HCT116 (cell line): Measurements from ENCODE around the gene CCL14. TPM values are rescaled to one million over a fixed set of nuclear protein-coding genes. Genes with fewer than 3 reads are reported as not detected.

Experiments
- ATAC-seq: fragments of 200-7000 bp; cut with Tn5 transposase; 2 replicates; pipeline ENCODE4 v1.9.1; 2020; ENCODE audit warnings: mild to moderate bottlenecking, moderate library complexity
- BruUV-seq: library from RNA; stranded (reverse); fragments of 400-500 nt; replicated peaks from 2 replicates; lab custom pipeline; 2021; lab: Mats Ljungman, UMichigan
- CTCF ChIA-PET: fragments of 300-600 bp; sonication (Branson Sonifier 250); formaldehyde crosslinking; loops from one replicate; lab custom pipeline; 2021; ENCODE audit warnings: antibody characterized with exemption; lab: Charles Lee
- POLR2A ChIA-PET: fragments of 300-600, 350-600 bp; sonication (Branson Sonifier 250); formaldehyde crosslinking; loops from one replicate; lab custom pipeline; 2021; ENCODE audit warnings: antibody characterized with exemption; lab: Charles Lee
- RAD21 ChIA-PET, 2 experiments: fragments of 300-600 bp; sonication (Branson Sonifier 250); formaldehyde crosslinking; loops; one replicate each; lab custom pipeline; 2023; ENCODE audit warnings: low total read pairs in 2 of 2; ENCODE audit not compliant: uncharacterized antibody in 2 of 2, unreplicated experiment in 2 of 2, low non-redundant PET in 1 of 2; lab: Charles Lee
- DNase-seq: peaks from one replicate; pipeline ENCODE4 v3.0.0-alpha.2; 2010; ENCODE audit warnings: low read depth, low spot score
- H2AFZ ChIP-seq: fragments of 200-600 bp; shearing (Covaris generic), sonication (generic); 2 replicates; pipeline ENCODE4 v1.6.1; 2017; ENCODE audit warnings: low read depth, mixed run types, mixed read lengths, antibody characterized with exemption, low read length; ENCODE audit not compliant: poor library complexity, severe bottlenecking
- H3K27ac ChIP-seq: 2 replicates; pipeline ENCODE4 v1.5.1; 2012; ENCODE audit warnings: low read depth, low read length
- H3K27me3 ChIP-seq: fragments of 200-600 bp; sonication (generic); 2 replicates; pipeline ENCODE4 v1.6.1; 2016; ENCODE audit warnings: mixed run types, low read length, mixed read lengths; ENCODE audit not compliant: insufficient read depth
- H3K36me3 ChIP-seq, 2 experiments: fragments of 200-500 bp in 1 of 2; fragments of 200-600 bp in 1 of 2; sonication (Bioruptor generic) in 1 of 2; sonication (generic) in 1 of 2; 2 replicates each; pipeline versions ENCODE4 v1.5.1 to v1.6.1; 2014 to 2016; ENCODE audit warnings: low read length in 2 of 2, inconsistent platforms in 1 of 2, mixed read lengths in 1 of 2, mixed run types in 1 of 2; ENCODE audit not compliant: insufficient read depth in 2 of 2, control insufficient read depth in 1 of 2
- H3K4me1 ChIP-seq, 2 experiments: fragments of 200-600 bp in 1 of 2; sonication (generic) in 1 of 2; 2 replicates each; pipeline versions ENCODE4 v1.5.1 to v1.6.1; 2012 to 2017; ENCODE audit warnings: low read length in 2 of 2, inconsistent platforms in 1 of 2, mild to moderate bottlenecking in 1 of 2, mixed read lengths in 1 of 2, mixed run types in 1 of 2, moderate library complexity in 1 of 2; ENCODE audit not compliant: insufficient read depth in 2 of 2, control insufficient read depth in 1 of 2
- H3K4me2 ChIP-seq: fragments of 200-600 bp; sonication (generic); 2 replicates; pipeline ENCODE4 v1.6.1; 2017; ENCODE audit warnings: mixed run types, low read length, mixed read lengths
- H3K4me3 ChIP-seq, 2 experiments: fragments of 200-600 bp in 1 of 2; sonication (generic) in 1 of 2; replicated peaks in 1 of 2; 2 replicates each; pipeline ENCODE4 v1.5.1; 2011 to 2016; ENCODE audit warnings: low read length in 2 of 2, control low read depth in 1 of 2, low read depth in 1 of 2, mild to moderate bottlenecking in 1 of 2, mixed read lengths in 1 of 2, mixed run types in 1 of 2
- H3K79me2 ChIP-seq: fragments of 200-600 bp; sonication (generic); 2 replicates; pipeline ENCODE4 v1.6.1; 2017; ENCODE audit warnings: mild to moderate bottlenecking, mixed run types, low read length, moderate library complexity, mixed read lengths; ENCODE audit not compliant: insufficient read depth
- H3K9ac ChIP-seq: fragments of 200-600 bp; sonication (generic); 2 replicates; pipeline ENCODE4 v1.6.1; 2016; ENCODE audit warnings: low read length, mixed read lengths
- H3K9me2 ChIP-seq: fragments of 200-600 bp; sonication (generic), shearing (Covaris generic); 2 replicates; pipeline ENCODE4 v1.6.1; 2017; ENCODE audit warnings: mixed run types, mild to moderate bottlenecking, moderate library complexity; ENCODE audit not compliant: insufficient read depth
- H3K9me3 ChIP-seq, 2 experiments: fragments of 200-500 bp in 1 of 2; fragments of 200-600 bp in 1 of 2; sonication (Bioruptor generic) in 1 of 2; sonication (generic) in 1 of 2; 2 replicates each; pipeline ENCODE4 v1.6.1; 2014 to 2017; ENCODE audit warnings: low read length in 2 of 2, mixed read lengths in 2 of 2, inconsistent platforms in 1 of 2, low read depth in 1 of 2, mild to moderate bottlenecking in 1 of 2, mixed run types in 1 of 2, moderate library complexity in 1 of 2; ENCODE audit not compliant: control insufficient read depth in 1 of 2, insufficient read depth in 1 of 2
- H4K20me1 ChIP-seq: fragments of 200-600 bp; sonication (generic), shearing (Covaris generic); 2 replicates; pipeline ENCODE4 v1.6.1; 2017; ENCODE audit warnings: mixed run types, mild to moderate bottlenecking, moderate library complexity; ENCODE audit not compliant: insufficient read depth
- CBX3 ChIP-seq: IDR thresholded peaks from 2 replicates; pipeline ENCODE4 v1.6.1; 2012; ENCODE audit warnings: low read depth
- EZH2 ChIP-seq: fragments of 200-600 bp; sonication (generic); IDR thresholded peaks from 2 replicates; pipeline ENCODE4 v1.6.1; 2017; ENCODE audit warnings: antibody characterized with exemption, mixed run types
- EZH2phosphoT487 ChIP-seq: fragments of 200-600 bp; IDR thresholded peaks from 2 replicates; pipeline ENCODE4 v1.6.1; 2018; ENCODE audit warnings: antibody characterized with exemption, borderline replicate concordance
- FOSL1 ChIP-seq: IDR thresholded peaks from 2 replicates; pipeline ENCODE4 v1.6.1; 2012; ENCODE audit warnings: low read depth
- JUND ChIP-seq: IDR thresholded peaks from 2 replicates; pipeline ENCODE4 v1.6.1; 2012
- SIN3A ChIP-seq: IDR thresholded peaks from 2 replicates; pipeline ENCODE4 v1.6.1; 2012; ENCODE audit warnings: low read depth
- SP1 ChIP-seq: IDR thresholded peaks from 2 replicates; pipeline ENCODE4 v1.6.1; 2012; ENCODE audit warnings: low read depth
- TCF7L2 ChIP-seq: IDR thresholded peaks from 2 replicates; pipeline ENCODE4 v1.7.0; 2011; ENCODE audit warnings: borderline replicate concordance, inconsistent platforms; ENCODE audit not compliant: insufficient read depth, insufficient read length; ENCODE audit errors: extremely low read depth
- ZBTB33 ChIP-seq: IDR thresholded peaks from 2 replicates; pipeline ENCODE4 v1.6.1; 2011; ENCODE audit warnings: mild to moderate bottlenecking, low read length, moderate library complexity; ENCODE audit not compliant: insufficient replicate concordance; ENCODE audit errors: extremely low read depth
- ZNF274 ChIP-seq: fragments of 200-500 bp; sonication (Bioruptor generic); IDR thresholded peaks from 2 replicates; pipeline ENCODE4 v1.6.1; 2014; ENCODE audit warnings: mild to moderate bottlenecking, low read depth, low read length, inconsistent platforms
- intact Hi-C: fragments of 100-400 bp; cut with micrococcal nuclease; formaldehyde crosslinking; loops from 2 replicates; pipeline ENCODE4 v1.10.0; 2022
- total RNA-seq: library from RNA; stranded (reverse); gene quantifications from one replicate; pipeline ENCODE4 v1.2.1, GENCODE V29; 2021; ENCODE audit not compliant: unreplicated experiment
- TF ChIP-seq, protein P1 (sequence below): IDR thresholded peaks from 2 replicates; pipeline ENCODE4 v1.6.1; 2012

CCL14 gene
- total RNA-seq, 1 experiment from 2014 or later: not detected

GRCh38 chr17:35934760-35935159, 51.8 kb downstream of the CCL14 start:
- no peak for TF ChIP-seq EZH2
- TF ChIP-seq EZH2phosphoT487: no peak
- no peak for TF ChIP-seq SP1
- no peak for TF ChIP-seq FOSL1
- no peak for TF ChIP-seq JUND
- no peak for TF ChIP-seq SIN3A
- TF ChIP-seq, protein P1, sequence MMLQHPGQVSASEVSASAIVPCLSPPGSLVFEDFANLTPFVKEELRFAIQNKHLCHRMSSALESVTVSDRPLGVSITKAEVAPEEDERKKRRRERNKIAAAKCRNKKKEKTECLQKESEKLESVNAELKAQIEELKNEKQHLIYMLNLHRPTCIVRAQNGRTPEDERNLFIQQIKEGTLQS: no peak
- no peak for TF ChIP-seq ZNF274
- no peak for TF ChIP-seq ZBTB33
- TF ChIP-seq TCF7L2: no peak
- no peak for TF ChIP-seq CBX3
- Histone ChIP-seq H3K36me3 (no peaks in the 10 kb centered on the region), H3K27ac (no peak overlapping the region), H3K27me3 (no peaks in the 10 kb centered on the region), H2AFZ (no peak overlapping the region), H3K9me2 (no peaks in the 10 kb centered on the region), H3K9ac (no peak overlapping the region), H3K4me3 (no peak overlapping the region), H3K79me2 (no peaks in the 10 kb centered on the region), H3K4me2 (no peak overlapping the region), H3K4me1 (peaks cover 7 to 25% of the 10 kb centered on the region in 2 experiments), H4K20me1 (no peaks in the 10 kb centered on the region), H3K9me3 (no peaks in the 10 kb centered on the region)
- ChIA-PET POLR2A (no interaction called here), CTCF (no interaction called here), RAD21 (no interaction called here)
- DNase-seq: no peak
- no TSS peak for BruUV-seq
- no peak for ATAC-seq
- intact Hi-C loops: no loop called here

Other genes with a start within 250 kb of the CCL14 start
- gene GAS2L2, start 233.5 kb downstream of the CCL14 start, total RNA-seq: not detected
- not detected for gene C17orf50, start 225.8 kb downstream of the CCL14 start, total RNA-seq
- gene MMP28, start 191.1 kb downstream of the CCL14 start, total RNA-seq: 2.6 TPM
- gene TAF15, start 177.2 kb downstream of the CCL14 start, total RNA-seq: 346 TPM
- not detected for gene HEATR9, start 117.8 kb downstream of the CCL14 start, total RNA-seq
- gene CCL5, start 106.4 kb downstream of the CCL14 start, total RNA-seq: 0.34 TPM
- gene RDM1, start 56.0 kb downstream of the CCL14 start, total RNA-seq: 11.7 TPM
- gene LYZL6, start 43.0 kb downstream of the CCL14 start, total RNA-seq: not detected
- gene CCL16, start 5.2 kb downstream of the CCL14 start, total RNA-seq: not detected
- not detected for gene CCL15, start 14.8 kb upstream of the CCL14 start, total RNA-seq
- gene CCL23, start 31.2 kb upstream of the CCL14 start, total RNA-seq: not detected
- not detected for gene CCL18, start 77.5 kb upstream of the CCL14 start, total RNA-seq
- gene CCL3, start 103.4 kb upstream of the CCL14 start, total RNA-seq: 0.98 TPM
- gene CCL4, start 117.1 kb upstream of the CCL14 start, total RNA-seq: 1.2 TPM
- gene TBC1D3B, start 189.9 kb upstream of the CCL14 start, total RNA-seq: 11.3 TPM
- gene CCL3L1, start 210.0 kb upstream of the CCL14 start, total RNA-seq: 0.30 TPM
- 0.37 TPM for gene CCL4L2, start 224.3 kb upstream of the CCL14 start, total RNA-seq